ENCODE data around the gene PREPL.

DNA sequence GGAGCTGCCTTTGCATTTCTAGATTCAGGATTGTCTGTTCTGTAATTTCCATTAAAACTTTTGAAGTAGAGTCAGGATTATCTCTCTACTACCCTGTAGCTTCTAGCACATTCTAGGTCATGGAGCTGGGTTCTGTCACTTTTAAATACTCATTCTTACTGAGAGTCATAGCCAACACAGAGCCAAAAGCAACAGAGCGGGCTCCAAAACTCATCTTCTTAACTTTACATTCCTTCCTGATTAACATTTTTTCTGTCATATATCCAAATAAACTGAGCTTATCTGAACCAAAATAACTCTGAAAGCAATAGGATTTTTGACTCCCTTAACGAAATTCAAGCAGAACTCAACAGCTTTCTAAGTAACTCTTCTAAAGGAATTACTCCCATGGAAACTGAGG, 12.9 kb downstream of the PREPL start:
- TF ChIP-seq, protein P1, sequence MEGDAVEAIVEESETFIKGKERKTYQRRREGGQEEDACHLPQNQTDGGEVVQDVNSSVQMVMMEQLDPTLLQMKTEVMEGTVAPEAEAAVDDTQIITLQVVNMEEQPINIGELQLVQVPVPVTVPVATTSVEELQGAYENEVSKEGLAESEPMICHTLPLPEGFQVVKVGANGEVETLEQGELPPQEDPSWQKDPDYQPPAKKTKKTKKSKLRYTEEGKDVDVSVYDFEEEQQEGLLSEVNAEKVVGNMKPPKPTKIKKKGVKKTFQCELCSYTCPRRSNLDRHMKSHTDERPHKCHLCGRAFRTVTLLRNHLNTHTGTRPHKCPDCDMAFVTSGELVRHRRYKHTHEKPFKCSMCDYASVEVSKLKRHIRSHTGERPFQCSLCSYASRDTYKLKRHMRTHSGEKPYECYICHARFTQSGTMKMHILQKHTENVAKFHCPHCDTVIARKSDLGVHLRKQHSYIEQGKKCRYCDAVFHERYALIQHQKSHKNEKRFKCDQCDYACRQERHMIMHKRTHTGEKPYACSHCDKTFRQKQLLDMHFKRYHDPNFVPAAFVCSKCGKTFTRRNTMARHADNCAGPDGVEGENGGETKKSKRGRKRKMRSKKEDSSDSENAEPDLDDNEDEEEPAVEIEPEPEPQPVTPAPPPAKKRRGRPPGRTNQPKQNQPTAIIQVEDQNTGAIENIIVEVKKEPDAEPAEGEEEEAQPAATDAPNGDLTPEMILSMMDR (IDR thresholded peaks at IDR 0.05) = no peak
- TF ChIP-seq POLR2A (IDR thresholded peaks at IDR 0.05) = no peak

Measured in right lobe of liver (tissue), 4 donors.